Effector memory CD4-positive, alpha-beta T cell (primary cell): ENCODE results near the gene GFOD1.

Experiments used
- DNase-seq, 3 donors: peaks; one replicate each; pipeline ENCODE4 v3.0.0-alpha.2; 2020
- H3K27ac ChIP-seq: 2 replicates; pipeline ENCODE4 v1.7.0; 2013; ENCODE audit warnings: mild to moderate bottlenecking, low read length, moderate library complexity; ENCODE audit not compliant: insufficient read depth, poor library complexity, severe bottlenecking
- H3K27me3 ChIP-seq: replicated peaks from 2 replicates; pipeline ENCODE4 v1.7.0; 2013; ENCODE audit warnings: mild to moderate bottlenecking, low read length; ENCODE audit not compliant: insufficient read depth, control insufficient read depth, poor library complexity, severe bottlenecking
- H3K36me3 ChIP-seq: 2 replicates; pipeline ENCODE4 v1.7.0; 2013; ENCODE audit warnings: mild to moderate bottlenecking, low read length, moderate library complexity; ENCODE audit not compliant: control insufficient read depth, insufficient read depth
- H3K4me1 ChIP-seq: 2 replicates; pipeline ENCODE4 v1.7.0; 2013; ENCODE audit warnings: low read length, mild to moderate bottlenecking; ENCODE audit not compliant: control insufficient read depth, insufficient read depth, poor library complexity, severe bottlenecking
- H3K4me3 ChIP-seq: 2 replicates; pipeline ENCODE4 v1.7.0; 2013; ENCODE audit warnings: low read length, low read depth, mild to moderate bottlenecking; ENCODE audit not compliant: insufficient read depth, poor library complexity, severe bottlenecking
- H3K9me3 ChIP-seq: 2 replicates; pipeline ENCODE4 v1.7.0; 2013; ENCODE audit warnings: mild to moderate bottlenecking, low read length, moderate library complexity; ENCODE audit not compliant: control insufficient read depth

The GFOD1 gene

DNA sequence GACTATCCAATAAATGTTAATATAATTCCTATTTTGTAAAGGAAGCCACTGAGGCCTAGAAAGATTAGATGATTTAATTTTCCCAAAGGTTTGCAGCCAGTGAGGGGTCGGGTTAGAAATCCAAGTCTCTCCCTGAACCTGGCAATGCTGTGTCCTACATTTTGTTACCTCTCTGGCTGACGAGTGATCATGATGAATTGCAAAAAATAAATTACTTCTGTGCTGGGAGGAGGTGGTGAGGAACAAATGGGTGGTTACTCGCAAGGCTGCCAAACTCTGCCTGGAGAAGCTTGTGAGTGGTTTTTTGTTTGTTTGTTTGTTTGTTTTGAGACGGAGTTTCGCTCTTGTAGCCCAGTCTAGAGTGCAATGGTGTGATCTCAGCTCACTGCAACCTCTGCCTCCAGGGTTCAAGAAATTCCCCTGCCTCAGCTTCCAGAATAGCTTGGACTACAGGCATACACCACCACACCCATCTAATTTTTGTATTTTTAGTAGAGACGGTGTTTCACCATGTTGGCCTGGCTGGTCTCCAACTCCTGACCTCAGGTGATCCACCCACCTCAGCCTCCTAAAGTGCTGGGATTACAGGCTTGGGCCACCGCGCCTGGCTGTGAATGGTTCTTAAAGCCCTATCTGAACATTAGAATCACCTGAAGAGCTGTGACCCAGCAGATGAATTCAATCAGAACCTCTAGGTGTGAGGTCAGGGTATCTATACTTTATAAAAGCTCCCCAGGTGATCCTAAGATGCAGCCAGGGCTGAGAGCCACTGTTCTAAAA is 138.9 kb downstream of the GFOD1 start:
- Histone ChIP-seq H3K4me1 (no peaks in the 10 kb centered on the region), H3K4me3 (no peak overlapping the region), H3K9me3 (no peaks in the 10 kb centered on the region), H3K27ac (no peak overlapping the region), H3K36me3 (no peaks in the 10 kb centered on the region), H3K27me3 (no peaks in the 10 kb centered on the region)
- DNase-seq: no peak

- Histone ChIP-seq H3K27ac (no peak overlapping the region), H3K36me3 (no peaks in the 10 kb centered on the region), H3K9me3 (no peaks in the 10 kb centered on the region), H3K27me3 (no peaks in the 10 kb centered on the region), H3K4me1 (no peaks in the 10 kb centered on the region), H3K4me3 (no peak overlapping the region)
- DNase-seq: no peak
These were observed 141.2 kb downstream of the GFOD1 start for GRCh38 chr6:13346245-13346644.

DNA sequence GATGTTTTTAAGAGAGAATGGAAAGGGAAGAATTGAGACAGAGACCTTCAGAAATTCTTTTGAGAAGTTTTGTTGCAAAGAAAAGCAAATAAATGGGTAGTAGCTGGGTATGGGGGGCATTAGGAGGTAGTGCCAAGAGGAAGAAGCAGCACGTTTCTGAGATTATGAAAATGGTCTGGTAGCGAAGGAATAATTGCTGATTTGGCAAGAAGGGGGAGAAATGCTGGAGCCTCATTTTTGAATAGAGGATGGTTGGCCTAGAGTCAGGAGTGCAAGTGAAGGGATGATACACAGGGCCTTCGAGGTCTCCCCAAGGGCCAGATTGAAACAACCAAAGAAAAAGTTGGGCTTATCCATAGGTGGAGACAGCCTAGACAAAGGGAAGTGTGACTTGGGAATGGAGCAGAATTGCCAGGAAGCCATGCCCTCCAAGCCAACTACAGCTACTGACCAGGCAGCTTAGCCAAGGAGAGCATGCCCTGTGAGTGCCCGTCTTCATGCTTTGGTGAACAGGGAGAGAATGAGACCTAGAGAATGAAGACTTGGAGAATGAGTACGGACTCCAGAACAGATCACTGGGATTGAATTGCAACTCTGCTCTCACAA is 144.9 kb downstream of the GFOD1 start:
- DNase-seq: no peak
- H3K27me3 ChIP-seq: no peaks in the 10 kb centered on the region
- H3K36me3 ChIP-seq: no peaks in the 10 kb centered on the region
- no peak overlapping the region for H3K27ac ChIP-seq
- no peaks in the 10 kb centered on the region for H3K9me3 ChIP-seq
- no peaks in the 10 kb centered on the region for H3K4me1 ChIP-seq
- H3K4me3 ChIP-seq: no peak overlapping the region

GRCh38 chr6:13339863-13340630 is 147.4 kb downstream of the GFOD1 start:
- DNase-seq: no peak
- no peaks in the 10 kb centered on the region for H3K36me3 ChIP-seq
- no peaks in the 10 kb centered on the region for H3K27me3 ChIP-seq
- peaks cover 2% of the 10 kb centered on the region for H3K4me1 ChIP-seq
- no peak overlapping the region for H3K27ac ChIP-seq
- no peaks in the 10 kb centered on the region for H3K9me3 ChIP-seq
- no peak overlapping the region for H3K4me3 ChIP-seq

DNA sequence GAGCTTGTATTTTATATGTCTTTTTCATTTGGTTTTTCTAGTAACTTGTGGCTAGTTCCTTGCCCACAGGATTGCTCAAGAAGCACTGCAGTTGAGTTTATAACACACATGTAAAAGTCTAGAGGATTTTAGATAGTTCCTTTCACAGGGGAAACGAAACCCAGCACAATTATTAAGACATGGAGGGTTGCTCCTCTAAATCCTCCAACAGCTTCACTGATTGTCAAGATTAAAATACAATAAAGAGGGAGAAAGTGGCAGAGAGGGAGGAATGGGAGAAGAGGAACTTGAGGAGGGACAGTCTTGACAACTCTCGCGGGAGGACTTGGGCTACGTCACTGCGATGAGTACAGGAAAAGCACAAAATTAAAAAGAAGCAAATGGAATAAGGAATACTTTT is 149.4 kb downstream of the GFOD1 start:
- no peak overlapping the region for H3K4me3 ChIP-seq
- H3K27ac ChIP-seq: no peak overlapping the region
- no peak for DNase-seq
- H3K27me3 ChIP-seq: no peaks in the 10 kb centered on the region
- H3K4me1 ChIP-seq: peaks cover 2% of the 10 kb centered on the region
- H3K9me3 ChIP-seq: no peaks in the 10 kb centered on the region
- H3K36me3 ChIP-seq: no peaks in the 10 kb centered on the region

GRCh38 chr6:13336553-13336952 is 150.8 kb downstream of the GFOD1 start:
- H3K4me1 ChIP-seq: peaks cover 2% of the 10 kb centered on the region
- H3K4me3 ChIP-seq: no peak overlapping the region
- no peaks in the 10 kb centered on the region for H3K9me3 ChIP-seq
- DNase-seq: peak; percentile 23 to 55 (median 47)
- no peaks in the 10 kb centered on the region for H3K27me3 ChIP-seq
- no peaks in the 10 kb centered on the region for H3K36me3 ChIP-seq
- H3K27ac ChIP-seq: no peak overlapping the region

DNA sequence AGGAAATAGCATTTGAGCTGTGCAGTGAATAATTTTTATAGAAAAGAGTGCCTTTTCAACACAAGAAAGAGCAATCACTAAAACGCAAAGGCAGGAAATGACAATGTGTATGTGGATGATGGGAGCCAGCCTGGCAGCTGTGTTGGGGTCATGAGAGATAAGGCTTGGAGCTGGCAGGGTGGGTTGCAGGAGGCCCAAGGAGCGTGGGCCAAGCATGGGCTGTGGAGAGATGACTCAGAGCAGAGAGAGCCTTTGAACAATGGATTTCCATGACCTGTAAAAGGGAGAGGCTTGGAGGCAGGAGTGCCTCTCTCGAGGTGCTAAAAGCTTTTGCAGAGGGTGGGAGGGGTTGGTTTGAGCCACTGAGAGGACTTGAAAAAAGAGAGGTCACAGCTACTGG is 152.4 kb downstream of the GFOD1 start:
- no peaks in the 10 kb centered on the region for H3K36me3 ChIP-seq
- no peak overlapping the region for H3K27ac ChIP-seq
- H3K4me3 ChIP-seq: no peak overlapping the region
- no peaks in the 10 kb centered on the region for H3K27me3 ChIP-seq
- no peaks in the 10 kb centered on the region for H3K9me3 ChIP-seq
- DNase-seq: no peak
- peaks cover 2% of the 10 kb centered on the region for H3K4me1 ChIP-seq

- peaks cover 10% of the 10 kb centered on the region for H3K4me1 ChIP-seq
These were observed 155.1 kb downstream of the GFOD1 start for GRCh38 chr6:13332349-13332706.

DNA sequence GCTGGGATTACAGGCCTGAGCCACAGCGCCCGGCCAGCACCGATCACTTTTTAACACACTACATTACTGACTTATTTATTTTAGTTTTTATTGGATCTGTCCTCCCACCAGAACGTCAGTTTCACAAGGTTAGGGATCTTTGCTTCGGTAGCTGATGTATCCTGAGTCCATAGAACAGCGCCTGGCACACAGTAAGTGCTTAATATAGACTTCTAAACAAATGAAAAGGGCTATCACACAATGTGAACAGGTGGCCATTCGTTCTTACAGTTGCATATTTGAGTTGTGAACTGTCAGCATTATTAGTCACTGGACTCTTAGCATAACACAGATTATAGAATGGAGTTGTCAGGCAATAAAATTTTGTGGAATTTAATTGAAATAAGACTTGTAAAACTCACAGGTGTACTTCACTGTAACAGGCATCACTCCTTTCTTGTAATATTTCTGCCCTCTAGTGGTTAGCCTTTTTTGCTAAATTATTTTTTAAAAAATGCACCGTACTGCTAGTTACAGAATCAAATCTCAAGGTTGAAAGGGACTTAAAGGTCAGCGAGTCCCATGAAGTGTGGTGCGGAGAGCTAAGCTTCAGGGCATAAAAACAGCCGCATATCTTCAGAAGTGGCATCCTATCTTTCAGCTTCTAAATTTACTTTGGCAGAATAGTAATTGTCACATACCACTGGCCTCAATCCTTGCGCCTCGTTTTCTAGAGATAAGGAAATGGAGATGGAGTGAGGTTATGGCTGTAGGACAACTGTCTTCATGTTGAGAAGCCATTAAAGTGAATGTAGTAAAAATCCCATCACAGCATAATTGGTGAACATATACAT is 155.7 kb downstream of the GFOD1 start:
- no peak overlapping the region for H3K27ac ChIP-seq
- H3K9me3 ChIP-seq: no peaks in the 10 kb centered on the region
- peaks cover 10% of the 10 kb centered on the region for H3K4me1 ChIP-seq
- DNase-seq: no peak
- no peak overlapping the region for H3K4me3 ChIP-seq
- H3K36me3 ChIP-seq: no peaks in the 10 kb centered on the region
- H3K27me3 ChIP-seq: no peaks in the 10 kb centered on the region

More at GRCh38 chr6:13332349-13332706, 155.1 kb downstream of the GFOD1 start:
- Histone ChIP-seq H3K9me3 (no peaks in the 10 kb centered on the region), H3K4me3 (no peak overlapping the region), H3K36me3 (no peaks in the 10 kb centered on the region), H3K27me3 (no peaks in the 10 kb centered on the region), H3K27ac (no peak overlapping the region)
- DNase-seq: no peak
